Upper lobe of left lung (tissue), 4 donors: ENCODE results near the gene RHBDF1.

Experiments
- EP300 ChIP-seq, 4 donors: sonication (generic); formaldehyde crosslinking; IDR thresholded peaks; one replicate each; pipeline ENCODE4 v1.5.1; 2017; ENCODE audit warnings: antibody characterized with exemption in 4 of 4, control low read depth in 2 of 4
- POLR2A ChIP-seq, 4 donors: fragments of 450-650 bp; IDR thresholded peaks; one replicate each; pipeline ENCODE4 v1.5.1; 2016 to 2017; ENCODE audit warnings: antibody characterized with exemption in 4 of 4, mild to moderate bottlenecking in 2 of 4
- POLR2AphosphoS5 ChIP-seq, 2 donors: sonication (generic); formaldehyde crosslinking; IDR thresholded peaks; one replicate each; pipeline ENCODE4 v1.5.1; 2017; ENCODE audit warnings: antibody characterized with exemption in 2 of 2
- TF ChIP-seq, protein P1 (sequence below), 6 experiments: fragments of 450-650 bp in 4 of 6; fragments of 200-600 bp in 2 of 6; sonication (generic) in 2 of 6; IDR thresholded peaks; one replicate each; pipeline ENCODE4 v1.5.1; 2016 to 2019; ENCODE audit warnings: antibody characterized with exemption in 6 of 6

DNA sequence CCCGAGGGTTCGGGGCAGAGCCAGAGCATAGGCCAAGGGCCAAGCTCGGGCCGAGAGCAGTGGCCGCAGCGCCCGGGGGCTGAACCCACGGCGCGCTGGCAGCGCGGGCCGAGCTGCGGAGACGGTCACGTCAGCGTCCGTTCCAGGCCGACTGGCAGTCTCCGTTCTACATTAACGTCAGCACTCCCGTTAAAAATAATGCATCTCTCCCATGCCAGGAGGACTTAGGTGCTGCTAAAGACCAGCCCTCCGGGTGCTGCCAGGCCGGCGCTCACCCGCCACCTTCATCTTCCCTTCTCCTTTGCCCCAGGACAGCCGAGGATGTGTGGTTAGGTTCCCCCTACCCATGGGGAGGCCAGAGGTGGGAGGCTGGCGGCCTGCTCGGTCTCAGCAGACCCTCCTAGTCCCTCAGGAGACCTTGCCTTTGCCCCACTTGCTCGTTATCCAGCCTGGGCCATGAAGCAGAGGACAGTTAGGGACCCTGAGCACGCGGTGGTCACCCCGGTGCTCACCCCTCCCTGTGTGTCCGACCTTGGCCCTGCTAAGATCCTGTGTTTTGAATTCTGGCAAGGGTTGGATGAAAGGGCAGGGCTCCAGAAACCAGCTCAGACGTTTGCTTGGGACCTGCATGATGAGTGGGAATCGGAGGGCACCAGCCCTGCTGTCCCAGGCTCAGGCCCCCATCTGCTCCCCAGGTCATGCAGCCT is 6.2 kb upstream of the RHBDF1 start:
- TF ChIP-seq, protein P1, sequence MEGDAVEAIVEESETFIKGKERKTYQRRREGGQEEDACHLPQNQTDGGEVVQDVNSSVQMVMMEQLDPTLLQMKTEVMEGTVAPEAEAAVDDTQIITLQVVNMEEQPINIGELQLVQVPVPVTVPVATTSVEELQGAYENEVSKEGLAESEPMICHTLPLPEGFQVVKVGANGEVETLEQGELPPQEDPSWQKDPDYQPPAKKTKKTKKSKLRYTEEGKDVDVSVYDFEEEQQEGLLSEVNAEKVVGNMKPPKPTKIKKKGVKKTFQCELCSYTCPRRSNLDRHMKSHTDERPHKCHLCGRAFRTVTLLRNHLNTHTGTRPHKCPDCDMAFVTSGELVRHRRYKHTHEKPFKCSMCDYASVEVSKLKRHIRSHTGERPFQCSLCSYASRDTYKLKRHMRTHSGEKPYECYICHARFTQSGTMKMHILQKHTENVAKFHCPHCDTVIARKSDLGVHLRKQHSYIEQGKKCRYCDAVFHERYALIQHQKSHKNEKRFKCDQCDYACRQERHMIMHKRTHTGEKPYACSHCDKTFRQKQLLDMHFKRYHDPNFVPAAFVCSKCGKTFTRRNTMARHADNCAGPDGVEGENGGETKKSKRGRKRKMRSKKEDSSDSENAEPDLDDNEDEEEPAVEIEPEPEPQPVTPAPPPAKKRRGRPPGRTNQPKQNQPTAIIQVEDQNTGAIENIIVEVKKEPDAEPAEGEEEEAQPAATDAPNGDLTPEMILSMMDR (IDR thresholded peaks at IDR 0.05) = no peak
- no peak for TF ChIP-seq POLR2A (IDR thresholded peaks at IDR 0.05)
- no peak for TF ChIP-seq POLR2AphosphoS5 (IDR thresholded peaks at IDR 0.05)
- no peak for TF ChIP-seq EP300 (IDR thresholded peaks at IDR 0.05)
